WTC11 (cell line): Measurements from ENCODE around the gene RFWD3. TPM values are rescaled to one million over a fixed set of nuclear protein-coding genes. Genes with fewer than 3 reads are reported as not detected.
A peak's percentile ranks its signal among the peaks of the same experiment; 100 is the strongest.

Experiments used
- ATAC-seq: fragments of 200-7000 bp; cut with Tn5 transposase; 2 replicates; pipeline ENCODE4 v1.10.0; 2021; ENCODE audit warnings: mild to moderate bottlenecking, moderate library complexity
- CTCF ChIA-PET: fragments of 300-600 bp; sonication (Branson Sonifier 250); formaldehyde crosslinking; loops from one replicate; lab custom pipeline; 2021; ENCODE audit warnings: antibody characterized with exemption; lab: Charles Lee
- POLR2A ChIA-PET: fragments of 350-600 bp; sonication (Branson Sonifier 250); formaldehyde crosslinking; loops from one replicate; lab custom pipeline; 2021; ENCODE audit warnings: antibody characterized with exemption; lab: Charles Lee
- DNase-seq: peaks from one replicate; pipeline ENCODE4 v3.0.0; 2021; ENCODE audit warnings: low spot score
- H3K27ac Mint-ChIP-seq: 2 replicates; pipeline ENCODE4 v1.8.0; 2021; ENCODE audit warnings: mixed read lengths
- H3K27me3 Mint-ChIP-seq: 2 replicates; pipeline ENCODE4 v1.8.0; 2021; ENCODE audit warnings: low read depth, mild to moderate bottlenecking, moderate library complexity, mixed read lengths
- H3K36me3 Mint-ChIP-seq: 2 replicates; pipeline ENCODE4 v1.8.0; 2021; ENCODE audit warnings: mixed read lengths
- H3K4me1 Mint-ChIP-seq: 2 replicates; pipeline ENCODE4 v1.8.0; 2022; ENCODE audit warnings: mixed read lengths
- H3K4me3 Mint-ChIP-seq: 2 replicates; pipeline ENCODE4 v1.8.0; 2021; ENCODE audit warnings: mild to moderate bottlenecking, moderate library complexity, mixed read lengths
- H3K9me3 Mint-ChIP-seq: 2 replicates; pipeline ENCODE4 v1.8.0; 2021; ENCODE audit warnings: mixed read lengths
- ATF1 ChIP-seq: sonication (generic); formaldehyde crosslinking; IDR thresholded peaks from 2 replicates; pipeline ENCODE4 v1.8.1; 2023; ENCODE audit warnings: mild to moderate bottlenecking, moderate library complexity, missing genetic modification reagents
- E2F4 ChIP-seq: sonication (generic); formaldehyde crosslinking; IDR thresholded peaks from 2 replicates; pipeline ENCODE4 v1.8.1; 2022; ENCODE audit warnings: low read depth, mild to moderate bottlenecking, moderate library complexity, missing genetic modification reagents, borderline replicate concordance
- EMX1 ChIP-seq: fragments of 250-450 bp; sonication (Bioruptor Pico); IDR thresholded peaks from 2 replicates; pipeline ENCODE4 v1.8.0; 2021; ENCODE audit warnings: mild to moderate bottlenecking
- FOXP1 ChIP-seq: sonication (generic); formaldehyde crosslinking; IDR thresholded peaks from 2 replicates; pipeline ENCODE4 v1.8.0; 2022; ENCODE audit warnings: missing genetic modification reagents, mild to moderate bottlenecking, moderate library complexity, borderline replicate concordance
- GABPB1 ChIP-seq: sonication (generic); formaldehyde crosslinking; IDR thresholded peaks from 2 replicates; pipeline ENCODE4 v1.8.1; 2023; ENCODE audit warnings: mild to moderate bottlenecking, missing genetic modification reagents
- GTF2I ChIP-seq: fragments of 250-450 bp; sonication (Bioruptor Pico); conservative IDR thresholded peaks from 2 replicates; pipeline ENCODE4 v1.4.0; 2021; ENCODE audit warnings: mild to moderate bottlenecking
- MYBL2 ChIP-seq: sonication (generic); formaldehyde crosslinking; IDR thresholded peaks from 2 replicates; pipeline ENCODE4 v1.8.1; 2023; ENCODE audit warnings: mild to moderate bottlenecking, moderate library complexity, missing genetic modification reagents
- NR1H2 ChIP-seq: sonication (generic); formaldehyde crosslinking; IDR thresholded peaks from 2 replicates; pipeline ENCODE4 v1.9.0; 2021; ENCODE audit warnings: mild to moderate bottlenecking, moderate library complexity, missing genetic modification reagents
- OVOL2 ChIP-seq: fragments of 250-450 bp; sonication (Bioruptor Pico); IDR thresholded peaks from 2 replicates; pipeline ENCODE4 v1.9.0; 2021; ENCODE audit warnings: mild to moderate bottlenecking, borderline replicate concordance
- RORB ChIP-seq: fragments of 250-450 bp; sonication (Bioruptor Pico); IDR thresholded peaks from 2 replicates; pipeline ENCODE4 v1.9.0; 2021; ENCODE audit warnings: mild to moderate bottlenecking
- TEAD1 ChIP-seq: sonication (generic); formaldehyde crosslinking; IDR thresholded peaks from 2 replicates; pipeline ENCODE4 v1.8.0; 2022; ENCODE audit warnings: mild to moderate bottlenecking, missing genetic modification reagents
- TEAD4 ChIP-seq: sonication (generic); formaldehyde crosslinking; IDR thresholded peaks from 2 replicates; pipeline ENCODE4 v1.8.0; 2022; ENCODE audit warnings: mild to moderate bottlenecking, missing genetic modification reagents
- TP53 ChIP-seq: sonication (generic); formaldehyde crosslinking; IDR thresholded peaks from 2 replicates; pipeline ENCODE4 v1.8.1; 2023; ENCODE audit warnings: mild to moderate bottlenecking, missing genetic modification reagents
- ZNF121 ChIP-seq: sonication (generic); formaldehyde crosslinking; IDR thresholded peaks from 2 replicates; pipeline ENCODE4 v1.8.0; 2023; ENCODE audit warnings: missing genetic modification reagents
- ZNF219 ChIP-seq: sonication (generic); formaldehyde crosslinking; IDR thresholded peaks from 2 replicates; pipeline ENCODE4 v1.8.0; 2023; ENCODE audit warnings: missing genetic modification reagents, mild to moderate bottlenecking, borderline replicate concordance
- ZNF512 ChIP-seq: sonication (generic); formaldehyde crosslinking; IDR thresholded peaks from 2 replicates; pipeline ENCODE4 v1.8.1; 2022; ENCODE audit warnings: missing genetic modification reagents, borderline replicate concordance
- ZNF671 ChIP-seq: fragments of 250-450 bp; sonication (Bioruptor Pico); IDR thresholded peaks from 2 replicates; pipeline ENCODE4 v1.8.0; 2021; ENCODE audit warnings: mild to moderate bottlenecking
- total RNA-seq: library from RNA; stranded (reverse); gene quantifications from 3 replicates; pipeline ENCODE4 v1.2.3, GENCODE V29; 2021
- TF ChIP-seq, protein P1 (sequence below): sonication (generic); formaldehyde crosslinking; IDR thresholded peaks from 2 replicates; pipeline ENCODE4 v1.8.1; 2023; ENCODE audit warnings: mild to moderate bottlenecking, moderate library complexity, missing genetic modification reagents
- TF ChIP-seq, protein P2 (sequence below): sonication (generic); formaldehyde crosslinking; IDR thresholded peaks from 2 replicates; pipeline ENCODE4 v1.8.0; 2022; ENCODE audit warnings: mild to moderate bottlenecking, missing genetic modification reagents

Gene RFWD3
- total RNA-seq, 1 experiment from 2014 or later = 109 TPM

DNA sequence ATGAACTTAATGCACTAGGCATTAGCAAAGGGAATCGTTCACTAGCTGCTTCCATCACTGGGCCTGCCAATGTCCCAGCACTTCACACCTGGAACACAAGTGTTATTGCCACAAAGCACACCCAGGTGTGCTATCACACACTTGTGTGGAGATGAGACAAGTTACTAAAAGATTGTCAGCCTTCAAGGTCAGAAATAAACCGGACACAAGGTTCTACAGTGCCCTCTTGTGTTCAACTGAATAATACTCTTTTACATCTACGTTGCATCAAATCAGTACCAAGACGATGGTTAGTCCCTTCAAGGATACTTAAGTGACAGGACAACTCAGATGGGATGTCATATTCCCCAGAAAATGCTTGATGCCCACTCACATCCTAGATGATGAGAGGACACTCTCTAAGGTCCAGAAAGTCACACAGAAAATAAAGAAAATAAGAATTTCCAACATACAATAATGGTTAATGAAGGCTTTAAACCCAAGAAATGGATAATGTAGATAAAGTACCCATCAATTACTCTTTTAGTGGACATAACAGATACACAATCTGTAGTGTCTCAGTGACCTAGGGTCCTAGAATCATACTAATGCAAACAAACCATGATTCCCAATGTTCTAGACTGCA is 43.4 kb downstream of the RFWD3 start (continued):
- TF ChIP-seq, protein P1, sequence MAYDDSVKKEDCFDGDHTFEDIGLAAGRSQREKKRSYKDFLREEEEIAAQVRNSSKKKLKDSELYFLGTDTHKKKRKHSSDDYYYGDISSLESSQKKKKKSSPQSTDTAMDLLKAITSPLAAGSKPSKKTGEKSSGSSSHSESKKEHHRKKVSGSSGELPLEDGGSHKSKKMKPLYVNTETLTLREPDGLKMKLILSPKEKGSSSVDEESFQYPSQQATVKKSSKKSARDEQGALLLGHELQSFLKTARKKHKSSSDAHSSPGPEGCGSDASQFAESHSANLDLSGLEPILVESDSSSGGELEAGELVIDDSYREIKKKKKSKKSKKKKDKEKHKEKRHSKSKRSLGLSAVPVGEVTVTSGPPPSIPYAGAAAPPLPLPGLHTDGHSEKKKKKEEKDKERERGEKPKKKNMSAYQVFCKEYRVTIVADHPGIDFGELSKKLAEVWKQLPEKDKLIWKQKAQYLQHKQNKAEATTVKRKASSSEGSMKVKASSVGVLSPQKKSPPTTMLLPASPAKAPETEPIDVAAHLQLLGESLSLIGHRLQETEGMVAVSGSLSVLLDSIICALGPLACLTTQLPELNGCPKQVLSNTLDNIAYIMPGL (CRISPR knock-in tag) = no peak
- TF ChIP-seq GABPB1 (no peak), ZNF512 (CRISPR knock-in tag) (no peak), ZNF671 (CRISPR knock-in tag) (no peak), ZNF219 (CRISPR knock-in tag) (no peak), TEAD1 (CRISPR knock-in tag) (no peak), E2F4 (CRISPR knock-in tag) (no peak), RORB (CRISPR knock-in tag) (no peak), OVOL2 (no peak), EMX1 (CRISPR knock-in tag) (no peak)

DNA sequence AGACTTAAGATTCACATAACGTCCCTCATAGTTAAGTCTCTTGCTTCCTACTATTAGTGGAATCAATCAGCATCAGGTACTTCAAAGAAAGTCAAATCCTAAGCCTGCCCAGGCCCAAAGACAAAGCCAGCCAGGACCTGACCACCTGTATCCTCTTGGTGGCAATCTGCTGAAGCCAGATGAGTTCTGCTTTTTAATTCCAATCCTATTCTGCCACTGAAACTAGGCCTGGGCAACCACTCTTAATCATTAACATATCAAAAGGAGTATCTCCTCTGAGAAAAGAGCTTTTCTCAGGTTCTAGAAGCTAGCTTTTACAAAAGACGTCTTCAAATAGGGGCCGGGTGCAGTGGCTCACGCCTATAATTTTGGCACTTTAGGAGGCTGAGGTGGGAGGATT is 44.7 kb downstream of the RFWD3 start:
- no peaks in the 10 kb centered on the region for H3K9me3 Mint-ChIP-seq
- peaks cover 69% of the 10 kb centered on the region for H3K36me3 Mint-ChIP-seq
- DNase-seq (no peak), ATAC-seq (peak; percentile 53)
- H3K4me3 Mint-ChIP-seq = no peak overlapping the region
- ChIA-PET POLR2A (no interaction called here), CTCF (interaction anchor here (1.0 to 1.3 kb wide), 2 partner anchors 15 to 105 kb away, joined by 3 read pairs; partner anchors contain the start of gene GLG1)
- no peak for TF ChIP-seq ZNF121 (CRISPR knock-in tag)
- H3K27ac Mint-ChIP-seq = peak overlapping the region; percentile 77
- no peaks in the 10 kb centered on the region for H3K27me3 Mint-ChIP-seq
- H3K4me1 Mint-ChIP-seq = peaks cover 16% of the 10 kb centered on the region

DNA sequence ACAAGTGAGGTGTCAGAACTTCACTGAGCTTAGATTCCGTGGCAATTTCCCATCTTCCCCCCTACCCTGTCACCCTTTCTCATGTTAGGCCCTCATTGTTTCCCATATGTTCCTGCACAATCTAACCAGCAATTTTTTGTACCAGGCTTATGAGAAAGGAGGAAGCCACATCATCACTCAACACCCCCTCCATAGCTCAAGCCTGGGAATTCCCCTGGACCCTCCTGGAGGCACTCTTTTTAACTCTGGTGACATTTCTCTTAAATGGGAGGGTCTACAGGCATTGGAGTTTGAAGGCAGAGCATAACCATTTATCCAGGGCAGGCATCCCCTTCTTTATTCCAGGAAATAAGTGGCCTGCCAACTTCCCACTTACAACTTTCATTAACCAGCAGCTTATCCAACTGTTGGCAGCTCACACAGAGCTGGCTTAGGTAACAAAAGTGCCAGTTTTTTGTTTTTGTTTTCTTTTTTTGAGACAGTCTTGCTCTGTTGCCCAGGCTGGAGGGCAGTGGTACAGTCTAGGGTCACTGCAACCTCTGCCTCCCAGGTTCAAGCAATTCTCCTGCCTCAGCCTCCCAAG is 49.4 kb downstream of the RFWD3 start:
- no peak overlapping the region for H3K27ac Mint-ChIP-seq
- POLR2A ChIA-PET = no interaction called here
- peaks cover 30% of the 10 kb centered on the region for H3K36me3 Mint-ChIP-seq
- H3K9me3 Mint-ChIP-seq = no peaks in the 10 kb centered on the region
- H3K4me1 Mint-ChIP-seq = peaks cover 8% of the 10 kb centered on the region
- no peak overlapping the region for H3K4me3 Mint-ChIP-seq
- ATAC-seq (no peak), DNase-seq (no peak)
- TF ChIP-seq ZNF121 (CRISPR knock-in tag) (no peak), GTF2I (CRISPR knock-in tag) (no peak), OVOL2 (no peak), NR1H2 (no peak), TP53 (CRISPR knock-in tag) (no peak), MYBL2 (CRISPR knock-in tag) (no peak), ATF1 (CRISPR knock-in tag) (no peak), TEAD4 (no peak), FOXP1 (CRISPR knock-in tag) (no peak)
- TF ChIP-seq, protein P1 (CRISPR knock-in tag) = no peak
- TF ChIP-seq, protein P2, sequence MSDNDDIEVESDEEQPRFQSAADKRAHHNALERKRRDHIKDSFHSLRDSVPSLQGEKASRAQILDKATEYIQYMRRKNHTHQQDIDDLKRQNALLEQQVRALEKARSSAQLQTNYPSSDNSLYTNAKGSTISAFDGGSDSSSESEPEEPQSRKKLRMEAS = no peak
- CTCF ChIA-PET = no interaction called here
- H3K27me3 Mint-ChIP-seq = no peaks in the 10 kb centered on the region
